Loucy (cell line): ENCODE data around the gene SMC4.

Source experiments
- EZH2phosphoT487 ChIP-seq: fragments of 200-600 bp; IDR thresholded peaks from 2 replicates; pipeline ENCODE4 v1.6.1; 2018; ENCODE audit warnings: antibody characterized with exemption, mild to moderate bottlenecking, moderate library complexity, borderline replicate concordance
- TF ChIP-seq, protein P1 (sequence below): fragments of 200-600 bp; sonication (generic); conservative IDR thresholded peaks from 2 replicates; pipeline ENCODE4 v1.5.1; 2014; ENCODE audit warnings: mild to moderate bottlenecking, antibody characterized with exemption, low read length

- TF ChIP-seq, protein P1, sequence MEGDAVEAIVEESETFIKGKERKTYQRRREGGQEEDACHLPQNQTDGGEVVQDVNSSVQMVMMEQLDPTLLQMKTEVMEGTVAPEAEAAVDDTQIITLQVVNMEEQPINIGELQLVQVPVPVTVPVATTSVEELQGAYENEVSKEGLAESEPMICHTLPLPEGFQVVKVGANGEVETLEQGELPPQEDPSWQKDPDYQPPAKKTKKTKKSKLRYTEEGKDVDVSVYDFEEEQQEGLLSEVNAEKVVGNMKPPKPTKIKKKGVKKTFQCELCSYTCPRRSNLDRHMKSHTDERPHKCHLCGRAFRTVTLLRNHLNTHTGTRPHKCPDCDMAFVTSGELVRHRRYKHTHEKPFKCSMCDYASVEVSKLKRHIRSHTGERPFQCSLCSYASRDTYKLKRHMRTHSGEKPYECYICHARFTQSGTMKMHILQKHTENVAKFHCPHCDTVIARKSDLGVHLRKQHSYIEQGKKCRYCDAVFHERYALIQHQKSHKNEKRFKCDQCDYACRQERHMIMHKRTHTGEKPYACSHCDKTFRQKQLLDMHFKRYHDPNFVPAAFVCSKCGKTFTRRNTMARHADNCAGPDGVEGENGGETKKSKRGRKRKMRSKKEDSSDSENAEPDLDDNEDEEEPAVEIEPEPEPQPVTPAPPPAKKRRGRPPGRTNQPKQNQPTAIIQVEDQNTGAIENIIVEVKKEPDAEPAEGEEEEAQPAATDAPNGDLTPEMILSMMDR = no peak
- no peak for TF ChIP-seq EZH2phosphoT487
These were observed 6.0 kb upstream of the SMC4 start for GRCh38 chr3:160393346-160394008.
